ENCODE results near the gene UGT2A1. TPM values are rescaled to one million over a fixed set of nuclear protein-coding genes. Genes with fewer than 3 reads are reported as not detected.

UGT2A1 gene
- total and polyA plus RNA-seq, 2 of the 8 experiments (the other 6 are each of a cell fraction or from before 2014, with no cell fraction given) = 0.19 TPM; not detected in 1

DNA sequence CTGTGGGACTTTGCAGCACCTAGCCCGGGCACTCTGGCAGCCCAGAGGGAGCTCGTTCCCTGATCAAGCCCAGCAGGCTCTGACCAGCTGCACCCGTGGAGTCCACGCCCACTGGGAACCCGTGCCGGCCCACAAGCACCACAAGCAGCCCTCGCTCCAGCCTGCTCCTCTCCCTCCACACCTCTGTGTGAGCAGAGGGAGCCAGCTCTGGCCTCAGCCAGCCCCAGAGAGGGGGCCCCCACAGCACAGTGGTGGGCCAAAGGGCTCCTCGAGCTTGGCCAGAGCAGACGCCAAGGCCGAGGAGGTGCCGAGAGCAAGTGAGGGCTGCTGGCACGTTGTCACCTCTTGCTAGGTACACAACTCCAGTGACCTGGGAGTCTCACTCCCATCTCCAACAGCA is 5.1 kb upstream of the UGT2A1 start:
- ChIA-PET POLR2A (ENCODE audit: partially characterized antibody) (no interaction called here), CTCF (ENCODE audit: partially characterized antibody) (interaction anchor here (1.4 kb wide), 1 partner anchor 210 kb away, joined by 3 read pairs; no protein-coding TSS in a partner anchor)
- Histone ChIP-seq H3K23me2 (ENCODE audit: low read depth, low read length) (no peaks in the 10 kb centered on the region), H3K4me1 (replicated peaks in 1 of 4; ENCODE audit: control insufficient read depth in 3 of 4, insufficient read depth in 4 of 4, low read length in 3 of 4) (no peaks in the 10 kb centered on the region), H3K79me2 (ENCODE audit: control insufficient read depth in 1 of 2, insufficient read depth in 2 of 2, low read length in 2 of 2) (no peaks in the 10 kb centered on the region), H3K18ac (ENCODE audit: extremely low read depth, low read length) (no peak overlapping the region), H3K4ac (replicated peaks; ENCODE audit: insufficient read length, low read depth, low read length) (no peak overlapping the region), H3K9ac (replicated peaks in 1 of 4; ENCODE audit: extremely low read depth in 1 of 4, low read depth in 3 of 4, low read length in 3 of 4) (no peak overlapping the region), H2BK15ac (ENCODE audit: low read length) (no peak overlapping the region), H3K4me3 (ENCODE audit: extremely low read depth in 1 of 4, insufficient read depth in 2 of 4, low read depth in 3 of 4, low read length in 4 of 4) (no peak overlapping the region), H3K27ac (ENCODE audit: low read depth, low read length) (no peak overlapping the region), H4K8ac (ENCODE audit: extremely low read depth, insufficient read depth, low read length) (no peak overlapping the region; the same call in 1 of the 2 replicates), H2AK5ac (ENCODE audit: low read depth, low read length) (no peak overlapping the region), H3K14ac (ENCODE audit: insufficient read length) (no peak overlapping the region), H3K9me3 (ENCODE audit: insufficient read depth in 2 of 2, low read depth in 1 of 2, low read length in 1 of 2) (peaks cover 5% of the 10 kb centered on the region in 2 experiments; a peak in 2 of 4 replicates), H2BK120ac (replicated peaks; ENCODE audit: low read depth, low read length) (no peak overlapping the region), H3K36me3 (ENCODE audit: control insufficient read depth in 2 of 4, insufficient read depth in 4 of 4, low read length in 3 of 4) (no peaks in the 10 kb centered on the region), H3K27me3 (replicated peaks in 1 of 4; ENCODE audit: control insufficient read depth in 3 of 4, extremely low read depth in 1 of 4, insufficient read depth in 3 of 4, low read length in 3 of 4) (no peaks in the 10 kb centered on the region), H3K79me1 (ENCODE audit: low read depth, low read length) (no peaks in the 10 kb centered on the region), H2BK12ac (ENCODE audit: low read depth, low read length) (no peak overlapping the region), H4K5ac (ENCODE audit: insufficient read length, low read depth, low read length) (no peak overlapping the region), H3K4me2 (ENCODE audit: insufficient read depth in 1 of 2, low read depth in 2 of 2, low read length in 2 of 2) (no peak overlapping the region), H2BK5ac (ENCODE audit: low read depth, low read length) (no peak overlapping the region), H3K23ac (ENCODE audit: insufficient read length) (no peak overlapping the region), H4K91ac (replicated peaks; ENCODE audit: insufficient read length, low read length) (no peak overlapping the region), H3K56ac (replicated peaks; ENCODE audit: insufficient read length, low read depth, low read length) (no peak overlapping the region), H2AFZ (ENCODE audit: low read length) (no peak overlapping the region), H4K20me1 (replicated peaks in 1 of 2; ENCODE audit: control insufficient read depth in 1 of 2, insufficient read depth in 2 of 2, low read length in 2 of 2) (no peaks in the 10 kb centered on the region), H2BK20ac (ENCODE audit: low read length) (no peak overlapping the region)
- WGBS, 2 experiments (ENCODE audit: extremely low coverage in 1 of 2, insufficient coverage in 1 of 2, insufficient read length in 1 of 2, insufficient replicate concordance in 2 of 2, low coverage in 1 of 2, low lambda C conversion rate in 2 of 2, missing lambda C conversion rate in 1 of 2) = 93% methylated on average over 7 of the region's 12 CpGs; no CpG with 5 or more reads in 1 of the 2 experiments
- FAIRE-seq (no peak), DNase-seq (ENCODE audit: low read depth in 1 of 2, low spot score in 2 of 2) (no peak)
- TF ChIP-seq SP2 (IDR thresholded peaks at IDR 0.05; ENCODE audit: low read length) = no peak
- no peak for TF ChIP-seq SIRT6 (IDR thresholded peaks at IDR 0.05; ENCODE audit: low read length)
- TF ChIP-seq, protein P1, sequence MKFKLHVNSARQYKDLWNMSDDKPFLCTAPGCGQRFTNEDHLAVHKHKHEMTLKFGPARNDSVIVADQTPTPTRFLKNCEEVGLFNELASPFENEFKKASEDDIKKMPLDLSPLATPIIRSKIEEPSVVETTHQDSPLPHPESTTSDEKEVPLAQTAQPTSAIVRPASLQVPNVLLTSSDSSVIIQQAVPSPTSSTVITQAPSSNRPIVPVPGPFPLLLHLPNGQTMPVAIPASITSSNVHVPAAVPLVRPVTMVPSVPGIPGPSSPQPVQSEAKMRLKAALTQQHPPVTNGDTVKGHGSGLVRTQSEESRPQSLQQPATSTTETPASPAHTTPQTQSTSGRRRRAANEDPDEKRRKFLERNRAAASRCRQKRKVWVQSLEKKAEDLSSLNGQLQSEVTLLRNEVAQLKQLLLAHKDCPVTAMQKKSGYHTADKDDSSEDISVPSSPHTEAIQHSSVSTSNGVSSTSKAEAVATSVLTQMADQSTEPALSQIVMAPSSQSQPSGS (IDR thresholded peaks at IDR 0.05; ENCODE audit: low read length) = no peak
- TF ChIP-seq RAD21 (IDR thresholded peaks at IDR 0.05 in 1 of 2, conservative IDR thresholded peaks at IDR 0.05 in 1 of 2; ENCODE audit: low read depth in 2 of 2, low read length in 2 of 2) = no peak
- no peak for TF ChIP-seq CTBP2 (IDR thresholded peaks at IDR 0.05; ENCODE audit: borderline replicate concordance, insufficient read depth, insufficient read length, low read length)
- no peak for TF ChIP-seq SIX5 (IDR thresholded peaks at IDR 0.05; ENCODE audit: low read depth, low read length)
- no peak for TF ChIP-seq SP1 (IDR thresholded peaks at IDR 0.05; ENCODE audit: low read depth, low read length)
- no peak for TF ChIP-seq NANOG (IDR thresholded peaks at IDR 0.05; ENCODE audit: insufficient read depth, low read depth, low read length, poor library complexity, severe bottlenecking)
- TF ChIP-seq CBX5 (IDR thresholded peaks at IDR 0.05; ENCODE audit: low read depth, low read length) = no peak
- no peak for TF ChIP-seq PHF8 (conservative IDR thresholded peaks at IDR 0.05; ENCODE audit: low read depth, low read length)
- no peak for TF ChIP-seq JUND (IDR thresholded peaks at IDR 0.05; ENCODE audit: low read length)
- no peak for TF ChIP-seq E2F6 (IDR thresholded peaks at IDR 0.05)

All from H1 (cell line).